MG63 (cell line): ENCODE measurements around the gene CC2D2A. TPM values are rescaled to one million over a fixed set of nuclear protein-coding genes. Genes with fewer than 3 reads are reported as not detected.

ENCODE experiments used
- DNase-seq: peaks from one replicate; pipeline ENCODE4 v3.0.0-alpha.2; 2020
- H3K27me3 ChIP-seq: fragments of 250-450 bp; sonication (Bioruptor Pico); 2 replicates; pipeline ENCODE4 v1.5.1; 2020; ENCODE audit warnings: mild to moderate bottlenecking, moderate library complexity
- H3K36me3 ChIP-seq: fragments of 250-450 bp; sonication (Bioruptor Pico); 2 replicates; pipeline ENCODE4 v1.5.1; 2020; ENCODE audit warnings: mild to moderate bottlenecking, moderate library complexity
- H3K4me3 ChIP-seq: fragments of 250-450 bp; sonication (Bioruptor Pico); 2 replicates; pipeline ENCODE4 v1.5.1; 2020; ENCODE audit warnings: mild to moderate bottlenecking, moderate library complexity
- H3K9me3 ChIP-seq: fragments of 250-450 bp; sonication (Bioruptor Pico); 2 replicates; pipeline ENCODE4 v1.5.1; 2020; ENCODE audit warnings: mild to moderate bottlenecking, moderate library complexity
- total RNA-seq: library from RNA; depleted of rRNA; stranded (reverse); fragments of >200 nt; shearing (Covaris generic); gene quantifications from 2 replicates; pipeline ENCODE4 v1.2.3, GENCODE V29; 2014; ENCODE audit warnings: low replicate concordance

The CC2D2A gene
- total RNA-seq, 1 experiment from 2014 or later, result 1.2 TPM

DNA sequence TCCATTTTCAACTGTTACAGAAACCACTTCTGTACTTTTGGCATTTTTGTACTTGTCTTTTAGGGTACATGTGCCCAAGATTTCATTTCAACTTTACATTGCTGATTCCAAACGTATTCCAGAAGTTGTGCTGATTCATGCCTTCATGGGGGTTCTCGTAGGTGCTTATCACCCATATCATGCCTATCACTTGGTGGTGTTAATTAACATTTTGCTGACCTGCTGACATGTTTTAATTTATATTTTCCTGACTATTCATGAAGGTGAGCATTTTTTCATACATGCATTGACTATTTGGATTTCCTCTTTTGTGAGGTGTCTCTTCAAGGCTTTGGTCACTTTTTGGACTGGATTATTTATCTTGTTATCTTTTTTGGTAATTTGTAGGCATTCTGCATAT lies 64.1 kb downstream of the CC2D2A start:
- Histone ChIP-seq H3K4me3 (no peak overlapping the region), H3K36me3 (no peaks in the 10 kb centered on the region), H3K9me3 (no peaks in the 10 kb centered on the region), H3K27me3 (no peaks in the 10 kb centered on the region)
- no peak for DNase-seq

DNA sequence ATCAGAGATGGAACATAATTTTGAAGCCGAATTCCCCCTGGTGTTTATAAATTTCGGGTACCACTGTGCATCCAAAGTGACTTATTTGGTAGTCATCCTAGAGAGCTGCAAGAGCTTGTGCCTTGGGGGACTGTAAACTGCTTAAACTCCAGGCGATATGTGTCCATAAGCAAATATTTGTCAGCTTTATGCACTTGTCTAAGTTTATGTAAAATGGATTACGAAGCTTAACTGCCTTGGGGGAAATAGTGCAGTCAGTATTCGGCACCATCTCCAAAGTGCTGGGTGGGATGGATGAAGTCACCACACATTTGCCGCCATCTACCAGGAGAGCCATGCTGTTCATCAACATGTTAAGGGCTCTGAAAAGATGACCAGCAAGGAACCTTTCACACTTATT lies 65.9 kb downstream of the CC2D2A start:
- no peaks in the 10 kb centered on the region for H3K36me3 ChIP-seq
- no peaks in the 10 kb centered on the region for H3K9me3 ChIP-seq
- no peaks in the 10 kb centered on the region for H3K27me3 ChIP-seq
- DNase-seq, result no peak
- H3K4me3 ChIP-seq, result no peak overlapping the region

DNA sequence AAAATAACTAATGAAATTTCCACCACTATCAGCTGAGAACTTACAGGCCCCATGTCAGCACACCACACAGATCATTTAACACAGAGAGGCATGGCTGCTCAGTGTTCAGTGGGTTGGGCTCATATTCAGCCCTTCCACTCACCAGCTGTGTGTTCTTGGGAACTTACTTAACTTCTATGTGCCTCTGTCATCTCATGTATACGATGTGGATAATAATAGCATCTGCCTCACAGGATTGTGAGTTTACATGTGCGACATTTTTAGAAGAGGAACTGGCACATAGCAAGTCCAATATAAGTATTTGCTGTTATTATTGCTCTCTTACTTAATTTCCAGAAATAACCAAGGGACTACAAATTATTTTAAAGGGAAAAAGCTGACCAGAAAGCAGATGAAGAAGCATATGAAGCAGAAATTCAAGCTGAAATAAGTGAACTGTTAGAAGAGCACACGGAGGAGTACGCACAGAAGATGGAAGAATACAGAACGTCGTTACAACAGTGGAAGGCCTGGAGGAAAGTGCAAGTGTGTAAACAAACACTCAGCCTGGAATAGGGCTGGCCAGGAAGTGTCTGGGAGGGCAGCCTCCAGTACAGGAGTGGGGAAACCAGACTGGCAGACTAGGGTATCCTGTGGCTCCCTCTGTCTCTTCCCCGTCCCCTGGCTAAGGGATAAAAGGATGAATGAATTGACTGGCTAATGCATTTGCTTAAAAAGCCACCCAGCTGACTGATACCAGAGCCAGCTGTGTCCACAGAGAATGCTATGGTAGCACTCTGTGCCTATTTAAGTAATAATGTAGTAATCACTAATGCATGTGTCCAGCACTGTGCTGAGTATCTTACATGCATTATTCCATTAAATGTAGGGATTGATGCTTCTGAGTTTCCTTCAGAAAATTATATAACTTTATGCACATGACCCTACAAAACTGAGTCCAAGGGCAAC lies 67.1 kb downstream of the CC2D2A start:
- H3K27me3 ChIP-seq, result no peaks in the 10 kb centered on the region
- H3K36me3 ChIP-seq, result no peaks in the 10 kb centered on the region
- H3K9me3 ChIP-seq, result no peaks in the 10 kb centered on the region
- DNase-seq, result no peak
- no peak overlapping the region for H3K4me3 ChIP-seq

DNA sequence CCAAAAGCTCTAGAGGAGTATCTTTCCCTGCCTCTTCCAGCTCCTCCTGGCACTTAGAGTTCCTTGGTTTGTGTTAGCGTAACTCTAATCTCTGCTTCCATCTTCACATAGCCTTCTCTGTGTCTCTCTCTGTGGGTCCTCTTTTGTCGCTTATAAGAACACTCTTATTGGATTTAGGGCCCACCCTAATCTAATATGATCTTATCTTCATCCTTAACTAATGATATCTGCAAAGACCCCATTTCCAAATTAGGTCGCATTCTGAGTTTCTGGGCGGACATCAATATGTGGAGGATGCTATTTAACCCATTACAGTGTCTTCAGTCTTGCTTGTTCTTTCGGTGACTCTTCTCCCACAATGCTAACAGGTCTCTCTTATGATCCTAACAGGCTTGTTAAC lies 72.3 kb downstream of the CC2D2A start:
- no peak for DNase-seq
- no peaks in the 10 kb centered on the region for H3K27me3 ChIP-seq
- no peak overlapping the region for H3K4me3 ChIP-seq
- H3K9me3 ChIP-seq, result no peaks in the 10 kb centered on the region
- H3K36me3 ChIP-seq, result no peaks in the 10 kb centered on the region

DNA sequence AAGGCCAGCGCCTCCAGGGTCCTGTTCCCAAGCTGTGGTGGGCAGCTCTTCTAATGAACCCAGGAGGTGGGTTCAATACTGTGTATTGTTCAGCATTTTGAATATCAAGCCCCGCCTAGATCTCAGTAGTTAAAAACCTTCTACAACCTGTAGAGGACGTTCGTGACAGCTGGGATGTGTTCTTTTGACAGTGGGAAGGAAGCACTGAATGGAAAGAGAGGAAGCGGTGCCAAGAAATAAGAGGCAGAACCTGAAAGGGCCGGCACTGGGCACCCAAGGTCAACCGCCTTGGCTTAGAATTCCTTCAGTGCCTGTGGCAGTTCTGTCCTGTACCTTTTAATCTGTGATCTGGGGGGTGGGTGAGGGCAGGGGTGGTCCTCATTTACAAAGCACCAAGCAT lies 73.1 kb downstream of the CC2D2A start:
- no peaks in the 10 kb centered on the region for H3K36me3 ChIP-seq
- no peak overlapping the region for H3K4me3 ChIP-seq
- DNase-seq, result no peak

DNA sequence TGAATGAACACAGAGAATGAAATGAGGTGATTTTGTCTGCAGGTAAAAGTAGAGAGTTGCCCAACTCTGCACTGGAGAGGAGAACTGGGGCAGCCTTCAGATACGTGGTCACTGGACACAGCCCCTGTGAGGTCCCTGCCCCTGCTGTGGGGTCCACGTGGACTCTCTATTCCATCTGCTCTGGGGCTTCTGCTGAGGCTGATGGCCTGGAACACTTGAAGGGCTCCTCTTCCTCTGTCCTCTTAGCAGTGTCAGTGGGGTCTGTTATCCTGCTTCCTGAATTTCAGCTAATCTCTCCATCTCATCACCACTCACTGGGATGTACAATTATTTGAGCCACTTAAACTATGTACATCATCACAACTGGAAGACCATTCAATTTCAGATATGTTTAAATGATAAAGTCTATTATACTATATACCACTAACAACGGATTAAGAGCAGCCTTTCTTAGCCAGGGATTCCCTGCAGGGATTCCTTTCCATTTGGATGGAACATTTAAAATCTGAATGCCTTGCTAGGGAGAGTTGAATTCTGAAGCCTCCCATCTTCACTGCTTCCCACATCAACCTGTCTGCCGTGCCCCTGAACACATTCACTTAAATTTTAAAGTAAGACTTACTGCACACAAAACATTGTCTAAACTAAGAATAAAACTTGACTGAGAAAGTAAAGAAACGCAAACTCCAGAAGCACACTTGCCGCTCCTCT lies 74.0 kb downstream of the CC2D2A start:
- no peak overlapping the region for H3K4me3 ChIP-seq
- no peak for DNase-seq
- H3K9me3 ChIP-seq, result no peaks in the 10 kb centered on the region
- H3K27me3 ChIP-seq, result no peaks in the 10 kb centered on the region
- H3K36me3 ChIP-seq, result no peaks in the 10 kb centered on the region

More for the DNA sequence above, 73.1 kb downstream of the CC2D2A start:
- Histone ChIP-seq H3K9me3 (no peaks in the 10 kb centered on the region), H3K27me3 (no peaks in the 10 kb centered on the region)

DNA sequence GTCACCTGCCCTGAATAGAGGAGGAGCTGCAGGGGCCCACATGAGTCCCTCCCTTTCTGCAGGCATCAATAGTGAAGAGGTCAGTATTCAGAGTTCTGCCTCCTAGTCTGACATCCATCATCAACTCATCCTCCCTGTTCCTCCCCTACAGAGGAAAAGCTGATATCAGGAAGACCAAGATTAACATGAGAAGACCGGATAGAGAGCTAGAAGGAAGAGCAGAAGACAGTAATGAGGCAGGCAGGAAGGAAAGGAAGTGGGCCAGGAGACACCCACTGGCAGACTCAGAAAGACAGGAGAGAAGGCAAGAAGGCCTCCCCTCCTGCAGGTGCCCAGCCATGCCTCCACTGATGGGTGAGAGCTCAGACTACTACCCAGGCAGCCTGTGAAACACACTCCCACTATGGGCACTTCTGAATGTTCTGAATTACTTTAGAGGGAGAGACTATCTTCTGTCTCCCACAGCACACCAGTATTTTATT lies 74.6 kb downstream of the CC2D2A start:
- H3K9me3 ChIP-seq, result no peaks in the 10 kb centered on the region
- no peak for DNase-seq
- no peaks in the 10 kb centered on the region for H3K36me3 ChIP-seq
- H3K4me3 ChIP-seq, result no peak overlapping the region
- no peaks in the 10 kb centered on the region for H3K27me3 ChIP-seq

DNA sequence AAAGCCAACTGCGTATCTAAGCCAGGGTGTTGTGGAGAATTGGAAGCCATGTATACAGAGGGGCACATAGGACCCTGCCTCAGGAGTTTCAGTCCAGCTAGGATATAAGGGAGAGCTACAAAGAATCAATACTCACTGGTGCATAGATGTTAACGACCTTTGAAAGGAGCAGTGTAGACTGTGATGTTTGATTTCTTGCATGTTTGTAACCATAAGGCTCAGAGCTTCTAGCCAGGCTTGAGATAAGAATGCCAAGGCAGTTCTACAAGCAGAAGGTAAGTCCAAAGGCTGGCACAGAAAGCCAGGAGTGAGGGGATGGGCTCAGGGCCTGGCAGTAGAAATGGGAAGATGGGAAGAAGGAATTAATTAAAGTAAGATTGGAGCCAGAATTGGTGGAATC lies 75.7 kb downstream of the CC2D2A start:
- Histone ChIP-seq H3K4me3 (no peak overlapping the region), H3K27me3 (no peaks in the 10 kb centered on the region), H3K36me3 (no peaks in the 10 kb centered on the region), H3K9me3 (no peaks in the 10 kb centered on the region)
- DNase-seq, result no peak

DNA sequence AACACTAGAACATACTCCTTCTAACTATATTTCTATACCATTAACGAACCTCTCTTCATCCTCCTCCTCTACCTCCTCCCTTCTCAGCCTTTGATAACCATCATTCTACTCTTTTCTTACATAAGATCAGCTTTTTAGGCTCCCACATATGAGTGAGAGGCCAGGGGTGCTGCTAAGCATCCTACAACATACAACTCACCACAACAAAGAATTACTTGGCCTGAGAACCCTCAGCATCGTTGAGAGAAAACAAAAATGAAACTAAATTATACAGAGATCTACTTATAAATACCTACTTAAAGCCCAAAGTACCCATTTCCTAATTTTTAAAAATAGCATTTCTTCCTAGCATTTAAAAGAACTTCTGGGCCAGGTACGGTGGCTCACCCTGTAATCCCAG lies 77.7 kb downstream of the CC2D2A start:
- DNase-seq, result no peak
- H3K9me3 ChIP-seq, result no peaks in the 10 kb centered on the region
- no peak overlapping the region for H3K4me3 ChIP-seq
- no peaks in the 10 kb centered on the region for H3K27me3 ChIP-seq
- no peaks in the 10 kb centered on the region for H3K36me3 ChIP-seq

DNA sequence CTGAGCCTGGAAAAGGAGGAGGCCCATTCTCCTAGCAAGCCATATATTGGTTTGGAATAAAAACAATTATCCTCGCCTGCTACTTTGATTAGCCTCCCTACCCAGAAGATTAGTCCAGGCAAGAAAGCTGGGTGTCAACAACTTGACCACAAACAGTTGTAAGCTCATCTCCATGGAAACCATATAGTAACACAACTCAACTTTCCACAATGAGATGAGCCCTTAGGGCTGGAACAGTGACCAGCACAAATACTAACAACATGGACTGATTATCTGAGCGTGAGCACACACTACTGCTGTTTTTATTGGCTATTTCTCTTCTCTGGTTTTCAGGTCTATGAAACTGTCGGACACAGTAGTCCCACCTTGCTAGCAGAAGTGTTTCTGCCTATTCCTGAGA lies 80.8 kb downstream of the CC2D2A start:
- DNase-seq, result no peak
- Histone ChIP-seq H3K4me3 (no peak overlapping the region), H3K27me3 (no peaks in the 10 kb centered on the region), H3K36me3 (no peaks in the 10 kb centered on the region), H3K9me3 (no peaks in the 10 kb centered on the region)

DNA sequence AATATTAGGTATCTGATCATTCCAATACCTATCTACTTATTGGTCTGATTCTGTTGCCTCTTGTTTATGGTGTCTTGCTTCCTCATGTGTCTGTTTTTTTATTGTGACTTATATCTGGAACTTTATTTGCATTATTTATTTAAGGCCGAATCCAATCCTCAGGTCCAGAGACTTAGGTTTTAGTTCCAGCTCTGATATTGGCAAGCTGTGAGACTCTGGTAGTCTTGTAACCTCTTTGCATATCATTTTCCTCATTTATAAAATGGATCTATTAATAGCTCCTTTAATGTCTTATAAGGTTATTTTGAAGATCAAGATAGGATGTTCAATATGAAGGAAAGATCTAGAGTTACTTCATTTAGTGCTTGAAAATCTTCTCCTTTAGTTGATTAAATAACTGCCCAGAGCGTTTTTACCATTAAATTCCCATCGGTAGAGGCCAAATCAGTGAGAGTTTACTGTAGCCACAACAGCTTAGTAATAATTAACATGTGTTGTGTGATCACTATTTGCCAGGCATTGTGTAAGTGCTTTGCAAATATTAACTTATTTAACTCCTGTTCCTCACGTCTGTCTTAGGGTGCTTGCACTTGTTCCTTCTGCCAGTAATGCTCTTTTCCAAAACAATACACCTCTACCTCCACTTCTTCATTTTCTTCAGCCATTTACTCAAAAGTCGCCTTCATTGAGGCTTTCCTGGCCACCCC lies 82.2 kb downstream of the CC2D2A start:
- H3K4me3 ChIP-seq, result no peak overlapping the region
- H3K9me3 ChIP-seq, result no peaks in the 10 kb centered on the region
- DNase-seq, result no peak
- H3K36me3 ChIP-seq, result no peaks in the 10 kb centered on the region
- H3K27me3 ChIP-seq, result no peaks in the 10 kb centered on the region

DNA sequence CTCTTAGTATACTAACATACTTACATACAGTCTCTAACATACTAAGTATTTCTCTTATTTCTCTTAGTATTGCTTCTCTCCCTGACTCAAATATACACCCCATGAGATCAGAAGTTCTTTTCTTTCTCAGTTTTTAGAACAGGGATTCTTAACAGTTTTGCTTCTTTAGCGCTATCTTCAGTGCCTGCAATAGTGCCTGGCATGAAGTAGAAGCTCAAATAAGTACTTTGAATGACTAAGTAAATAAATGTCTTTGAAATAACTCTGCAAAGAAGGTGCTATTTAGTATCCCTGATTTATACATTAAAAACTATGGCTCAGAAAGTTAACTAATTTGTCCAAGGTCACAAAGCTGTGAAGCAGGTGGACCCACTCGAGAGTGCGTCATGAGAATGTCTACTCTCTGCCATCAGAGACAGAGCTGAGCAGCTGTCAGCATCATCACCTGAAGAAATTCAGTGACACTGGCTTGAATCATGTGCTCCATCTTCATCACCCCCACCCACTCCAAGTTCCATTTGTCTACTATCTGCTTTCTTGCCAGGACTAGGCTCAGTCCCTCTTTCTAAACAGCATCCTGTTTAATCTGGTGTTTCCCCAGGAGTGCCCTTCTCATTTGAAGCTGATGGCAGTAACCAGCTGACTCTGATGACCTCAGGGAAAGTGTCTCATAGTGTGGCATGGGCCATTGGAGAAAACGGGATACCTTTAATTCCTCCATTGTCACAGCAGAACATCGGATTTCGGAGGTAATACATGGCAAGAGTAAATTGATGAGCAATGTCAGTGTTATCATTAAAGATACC lies 83.1 kb downstream of the CC2D2A start:
- no peak for DNase-seq

DNA sequence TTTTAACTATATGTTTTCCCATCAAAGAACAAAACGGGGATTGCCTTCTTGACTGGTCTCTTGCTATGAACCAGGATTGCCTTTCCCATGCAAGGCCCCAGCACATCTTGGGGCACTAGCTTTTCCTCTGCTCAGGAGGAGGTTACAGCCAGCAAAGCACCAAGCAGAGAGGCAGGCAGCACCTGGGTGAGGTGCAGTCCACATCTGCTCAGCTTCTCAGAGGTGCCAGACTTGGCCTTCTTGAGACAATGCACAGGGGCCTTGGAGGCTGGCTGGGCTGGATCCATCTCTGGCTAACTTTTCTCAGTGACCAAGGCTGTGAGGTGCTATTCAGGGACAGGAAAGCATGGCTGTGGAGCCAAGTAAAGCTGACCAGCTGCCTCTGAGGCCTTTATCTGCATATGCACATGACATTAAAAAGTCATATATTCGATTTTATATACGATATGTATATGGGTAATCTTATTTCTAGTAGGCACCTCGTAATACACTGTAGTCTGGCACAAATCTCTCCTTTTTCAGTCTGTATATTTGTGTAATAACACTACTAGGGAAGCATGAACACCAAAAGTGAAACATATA lies 86.9 kb downstream of the CC2D2A start:
- DNase-seq, result no peak
- Histone ChIP-seq H3K4me3 (no peak overlapping the region), H3K36me3 (no peaks in the 10 kb centered on the region)

More for the DNA sequence above, 83.1 kb downstream of the CC2D2A start:
- no peaks in the 10 kb centered on the region for H3K27me3 ChIP-seq
- no peaks in the 10 kb centered on the region for H3K36me3 ChIP-seq
- H3K4me3 ChIP-seq, result no peak overlapping the region
- no peaks in the 10 kb centered on the region for H3K9me3 ChIP-seq

DNA sequence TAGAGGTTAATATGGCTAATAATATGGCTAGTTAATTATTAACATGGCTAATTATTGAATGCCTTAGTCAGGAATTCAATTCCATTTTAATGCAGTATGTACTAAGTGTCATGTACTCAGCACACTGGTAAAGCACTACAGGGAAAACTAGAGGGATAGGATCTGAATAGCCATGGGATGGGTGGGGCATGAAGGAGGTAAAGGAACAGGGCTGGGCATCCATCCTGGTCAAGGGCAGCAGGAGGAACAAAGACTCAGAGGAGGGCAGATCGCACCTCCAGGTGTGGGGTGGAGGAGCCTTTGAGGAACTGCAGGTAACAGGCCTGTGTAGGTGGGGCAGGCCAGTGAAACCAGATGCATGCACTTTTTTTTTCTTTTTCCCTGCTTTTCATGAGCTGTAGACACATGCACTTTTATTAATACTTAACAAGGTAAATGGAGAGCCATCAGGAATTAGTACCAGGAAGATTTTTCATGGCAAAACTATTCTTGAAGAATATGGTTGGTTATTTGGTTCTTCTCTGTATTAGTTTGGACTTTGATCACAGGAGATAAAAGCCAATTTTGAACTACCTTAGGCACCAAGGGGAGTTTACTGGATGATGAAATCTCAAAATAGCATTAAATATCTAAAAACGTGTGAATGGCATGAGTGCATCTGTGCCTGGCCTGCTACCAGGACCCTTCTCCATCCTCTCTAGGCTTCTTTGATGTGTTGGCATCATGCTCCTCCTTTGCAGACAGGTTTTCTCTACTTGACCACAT lies 88.3 kb downstream of the CC2D2A start:
- DNase-seq, result no peak
- Histone ChIP-seq H3K27me3 (no peaks in the 10 kb centered on the region), H3K9me3 (no peaks in the 10 kb centered on the region), H3K4me3 (no peak overlapping the region), H3K36me3 (no peaks in the 10 kb centered on the region)

More for the DNA sequence above, 86.9 kb downstream of the CC2D2A start:
- H3K27me3 ChIP-seq, result no peaks in the 10 kb centered on the region
- no peaks in the 10 kb centered on the region for H3K9me3 ChIP-seq

DNA sequence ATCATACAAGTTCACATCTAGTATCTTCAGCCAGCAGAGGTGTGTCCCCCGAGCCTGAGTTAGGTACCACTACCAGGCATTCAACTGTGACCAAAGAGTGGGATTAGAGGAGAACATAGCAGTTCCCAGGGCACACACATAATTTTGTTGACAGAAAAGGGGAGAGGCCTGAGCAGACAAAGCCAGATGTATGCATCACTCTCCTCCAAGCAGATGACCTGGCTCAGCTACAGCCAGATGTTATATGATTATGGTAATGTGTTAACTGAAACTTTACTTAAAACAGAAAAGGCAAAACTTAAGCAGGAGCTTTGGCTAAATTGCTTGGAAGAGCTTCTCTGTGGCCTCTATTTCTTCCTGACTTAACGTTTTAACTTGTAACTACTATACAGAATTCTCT lies 88.9 kb downstream of the CC2D2A start:
- Histone ChIP-seq H3K27me3 (no peaks in the 10 kb centered on the region), H3K4me3 (no peak overlapping the region), H3K9me3 (no peaks in the 10 kb centered on the region), H3K36me3 (no peaks in the 10 kb centered on the region)
- DNase-seq, result no peak
